H1 (cell line): ENCODE data around the gene AGBL5. TPM values are rescaled to one million over a fixed set of nuclear protein-coding genes. Genes with fewer than 3 reads are reported as not detected.

ENCODE experiments used
- KDM4A ChIP-seq: IDR thresholded peaks from one replicate; pipeline ENCODE4 v1.7.1; 2012; ENCODE audit warnings: low read depth, mild to moderate bottlenecking, moderate library complexity, low read length, inconsistent platforms; ENCODE audit not compliant: severe bottlenecking
- RXRA ChIP-seq: IDR thresholded peaks from 2 replicates; pipeline ENCODE4 v1.6.1; 2011; ENCODE audit warnings: low read depth, mild to moderate bottlenecking, low read length, moderate library complexity; ENCODE audit not compliant: insufficient read depth
- polyA plus RNA-seq, 7 experiments: library from polyadenylated mRNA; depleted of rRNA in 3 of 7; stranded (reverse) in 5 of 7; unstranded in 2 of 7; fragments of >200 nt in 5 of 7; fragments of 200-250 nt in 2 of 7; gene quantifications; 1 replicate in 5 of 7; 2 replicates in 1 of 7; 4 replicates in 1 of 7; pipeline versions ENCODE4 v1.2.1 to v1.2.3, GENCODE V29; 2011 to 2013; ENCODE audit warnings: missing spikeins in 2 of 7, mixed read lengths in 2 of 7
- total RNA-seq: library from RNA; stranded (reverse); fragmentation: NEBNext Ultra II Directional; extraction: Animal tissue kit (Norgen Biotek cat#: 25700); gene quantifications from 2 replicates; pipeline ENCODE4 v1.2.1, GENCODE V29; 2021
- TF ChIP-seq, protein P1 (sequence below): fragments of 300-600 bp; sonication (generic); IDR thresholded peaks from 2 replicates; pipeline ENCODE4 v1.7.1; 2012; ENCODE audit warnings: low read length, moderate library complexity, mild to moderate bottlenecking, inconsistent platforms; ENCODE audit not compliant: insufficient replicate concordance

AGBL5 gene
- total and polyA plus RNA-seq, 2 of the 8 experiments (the other 6 are each of a cell fraction or from before 2014, with no cell fraction given), result 45.4 to 62.0 TPM

GRCh38 chr2:27094353-27094984 is 43.0 kb downstream of the AGBL5 start (continued):
- TF ChIP-seq, protein P1, sequence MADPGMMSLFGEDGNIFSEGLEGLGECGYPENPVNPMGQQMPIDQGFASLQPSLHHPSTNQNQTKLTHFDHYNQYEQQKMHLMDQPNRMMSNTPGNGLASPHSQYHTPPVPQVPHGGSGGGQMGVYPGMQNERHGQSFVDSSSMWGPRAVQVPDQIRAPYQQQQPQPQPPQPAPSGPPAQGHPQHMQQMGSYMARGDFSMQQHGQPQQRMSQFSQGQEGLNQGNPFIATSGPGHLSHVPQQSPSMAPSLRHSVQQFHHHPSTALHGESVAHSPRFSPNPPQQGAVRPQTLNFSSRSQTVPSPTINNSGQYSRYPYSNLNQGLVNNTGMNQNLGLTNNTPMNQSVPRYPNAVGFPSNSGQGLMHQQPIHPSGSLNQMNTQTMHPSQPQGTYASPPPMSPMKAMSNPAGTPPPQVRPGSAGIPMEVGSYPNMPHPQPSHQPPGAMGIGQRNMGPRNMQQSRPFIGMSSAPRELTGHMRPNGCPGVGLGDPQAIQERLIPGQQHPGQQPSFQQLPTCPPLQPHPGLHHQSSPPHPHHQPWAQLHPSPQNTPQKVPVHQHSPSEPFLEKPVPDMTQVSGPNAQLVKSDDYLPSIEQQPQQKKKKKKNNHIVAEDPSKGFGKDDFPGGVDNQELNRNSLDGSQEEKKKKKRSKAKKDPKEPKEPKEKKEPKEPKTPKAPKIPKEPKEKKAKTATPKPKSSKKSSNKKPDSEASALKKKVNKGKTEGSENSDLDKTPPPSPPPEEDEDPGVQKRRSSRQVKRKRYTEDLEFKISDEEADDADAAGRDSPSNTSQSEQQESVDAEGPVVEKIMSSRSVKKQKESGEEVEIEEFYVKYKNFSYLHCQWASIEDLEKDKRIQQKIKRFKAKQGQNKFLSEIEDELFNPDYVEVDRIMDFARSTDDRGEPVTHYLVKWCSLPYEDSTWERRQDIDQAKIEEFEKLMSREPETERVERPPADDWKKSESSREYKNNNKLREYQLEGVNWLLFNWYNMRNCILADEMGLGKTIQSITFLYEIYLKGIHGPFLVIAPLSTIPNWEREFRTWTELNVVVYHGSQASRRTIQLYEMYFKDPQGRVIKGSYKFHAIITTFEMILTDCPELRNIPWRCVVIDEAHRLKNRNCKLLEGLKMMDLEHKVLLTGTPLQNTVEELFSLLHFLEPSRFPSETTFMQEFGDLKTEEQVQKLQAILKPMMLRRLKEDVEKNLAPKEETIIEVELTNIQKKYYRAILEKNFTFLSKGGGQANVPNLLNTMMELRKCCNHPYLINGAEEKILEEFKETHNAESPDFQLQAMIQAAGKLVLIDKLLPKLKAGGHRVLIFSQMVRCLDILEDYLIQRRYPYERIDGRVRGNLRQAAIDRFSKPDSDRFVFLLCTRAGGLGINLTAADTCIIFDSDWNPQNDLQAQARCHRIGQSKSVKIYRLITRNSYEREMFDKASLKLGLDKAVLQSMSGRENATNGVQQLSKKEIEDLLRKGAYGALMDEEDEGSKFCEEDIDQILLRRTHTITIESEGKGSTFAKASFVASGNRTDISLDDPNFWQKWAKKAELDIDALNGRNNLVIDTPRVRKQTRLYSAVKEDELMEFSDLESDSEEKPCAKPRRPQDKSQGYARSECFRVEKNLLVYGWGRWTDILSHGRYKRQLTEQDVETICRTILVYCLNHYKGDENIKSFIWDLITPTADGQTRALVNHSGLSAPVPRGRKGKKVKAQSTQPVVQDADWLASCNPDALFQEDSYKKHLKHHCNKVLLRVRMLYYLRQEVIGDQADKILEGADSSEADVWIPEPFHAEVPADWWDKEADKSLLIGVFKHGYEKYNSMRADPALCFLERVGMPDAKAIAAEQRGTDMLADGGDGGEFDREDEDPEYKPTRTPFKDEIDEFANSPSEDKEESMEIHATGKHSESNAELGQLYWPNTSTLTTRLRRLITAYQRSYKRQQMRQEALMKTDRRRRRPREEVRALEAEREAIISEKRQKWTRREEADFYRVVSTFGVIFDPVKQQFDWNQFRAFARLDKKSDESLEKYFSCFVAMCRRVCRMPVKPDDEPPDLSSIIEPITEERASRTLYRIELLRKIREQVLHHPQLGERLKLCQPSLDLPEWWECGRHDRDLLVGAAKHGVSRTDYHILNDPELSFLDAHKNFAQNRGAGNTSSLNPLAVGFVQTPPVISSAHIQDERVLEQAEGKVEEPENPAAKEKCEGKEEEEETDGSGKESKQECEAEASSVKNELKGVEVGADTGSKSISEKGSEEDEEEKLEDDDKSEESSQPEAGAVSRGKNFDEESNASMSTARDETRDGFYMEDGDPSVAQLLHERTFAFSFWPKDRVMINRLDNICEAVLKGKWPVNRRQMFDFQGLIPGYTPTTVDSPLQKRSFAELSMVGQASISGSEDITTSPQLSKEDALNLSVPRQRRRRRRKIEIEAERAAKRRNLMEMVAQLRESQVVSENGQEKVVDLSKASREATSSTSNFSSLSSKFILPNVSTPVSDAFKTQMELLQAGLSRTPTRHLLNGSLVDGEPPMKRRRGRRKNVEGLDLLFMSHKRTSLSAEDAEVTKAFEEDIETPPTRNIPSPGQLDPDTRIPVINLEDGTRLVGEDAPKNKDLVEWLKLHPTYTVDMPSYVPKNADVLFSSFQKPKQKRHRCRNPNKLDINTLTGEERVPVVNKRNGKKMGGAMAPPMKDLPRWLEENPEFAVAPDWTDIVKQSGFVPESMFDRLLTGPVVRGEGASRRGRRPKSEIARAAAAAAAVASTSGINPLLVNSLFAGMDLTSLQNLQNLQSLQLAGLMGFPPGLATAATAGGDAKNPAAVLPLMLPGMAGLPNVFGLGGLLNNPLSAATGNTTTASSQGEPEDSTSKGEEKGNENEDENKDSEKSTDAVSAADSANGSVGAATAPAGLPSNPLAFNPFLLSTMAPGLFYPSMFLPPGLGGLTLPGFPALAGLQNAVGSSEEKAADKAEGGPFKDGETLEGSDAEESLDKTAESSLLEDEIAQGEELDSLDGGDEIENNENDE, result no peak
- TF ChIP-seq RXRA (no peak), KDM4A (no peak)
